Cerebellar cortex (tissue), 1 donor: ENCODE measurements around the gene ARF1.

Source experiments
- DNase-seq: peaks from one replicate; pipeline ENCODE4 v3.0.0-alpha.2; 2015; ENCODE audit warnings: low spot score

ARF1 gene

DNA sequence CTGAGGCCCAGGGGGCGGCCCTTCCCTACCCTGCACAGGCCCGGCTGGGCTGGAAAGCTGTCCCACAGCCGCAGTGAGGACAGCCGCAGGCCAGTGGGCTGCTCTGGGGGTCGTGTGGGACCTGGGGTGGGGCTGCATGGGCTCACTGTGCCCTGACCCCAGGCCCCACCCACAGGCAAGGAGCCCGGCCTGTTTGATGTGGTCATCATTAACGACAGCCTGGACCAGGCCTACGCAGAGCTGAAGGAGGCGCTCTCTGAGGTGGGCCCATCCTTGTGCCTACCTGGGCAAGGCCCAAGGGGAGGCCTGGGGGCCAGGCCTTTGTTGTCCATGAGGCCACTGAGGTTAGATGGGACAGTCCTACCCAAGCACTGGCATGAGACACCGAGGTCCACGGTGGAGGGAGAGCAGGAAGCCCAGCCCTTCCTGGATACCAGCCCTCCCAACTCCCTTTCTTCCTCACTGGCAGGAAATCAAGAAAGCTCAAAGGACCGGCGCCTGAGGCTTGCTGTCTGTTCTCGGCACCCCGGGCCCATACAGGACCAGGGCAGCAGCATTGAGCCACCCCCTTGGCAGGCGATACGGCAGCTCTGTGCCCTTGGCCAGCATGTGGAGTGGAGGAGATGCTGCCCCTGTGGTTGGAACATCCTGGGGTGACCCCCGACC, 65.8 kb downstream of the ARF1 start:
- no peak for DNase-seq
